ENCODE results near the gene ZBTB17. TPM values are rescaled to one million over a fixed set of nuclear protein-coding genes. Genes with fewer than 3 reads are reported as not detected.

ZBTB17 gene
- total and polyA plus RNA-seq, 2 of the 8 experiments (the other 6 are each of a cell fraction or from before 2014, with no cell fraction given), result 24.7 to 36.2 TPM

DNA sequence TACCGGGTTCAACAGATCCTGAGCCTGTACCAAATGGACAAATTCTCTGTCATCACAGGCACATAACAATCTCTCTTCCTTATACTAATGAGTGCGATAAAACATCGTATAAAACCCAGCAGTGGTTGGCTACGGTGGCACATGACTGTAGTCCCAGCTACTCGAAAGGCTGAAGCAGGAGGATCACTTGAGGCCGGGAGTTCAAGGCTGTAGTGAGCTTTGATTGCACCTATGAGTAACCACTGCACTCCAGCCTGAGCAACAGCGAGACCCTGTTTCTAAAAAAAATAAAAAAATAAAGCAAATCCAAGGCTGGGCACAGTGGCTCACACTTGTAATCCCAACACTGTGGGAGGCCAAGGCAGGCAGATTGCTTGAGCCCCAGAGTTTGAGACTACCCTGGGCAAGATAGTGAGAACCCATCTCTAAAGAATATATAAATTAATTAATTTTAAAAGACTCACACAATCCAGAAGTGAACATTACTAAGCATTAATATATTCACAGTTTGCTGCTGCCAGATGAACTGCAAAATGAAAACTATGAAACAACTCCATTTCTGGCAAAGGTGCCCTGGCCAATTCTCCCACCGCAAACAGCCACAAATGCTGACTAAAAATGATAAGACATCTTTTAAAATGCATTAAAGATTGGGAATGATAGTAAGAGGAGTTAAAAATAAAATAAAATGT lies 13.1 kb downstream of the ZBTB17 start:
- H3K4ac ChIP-seq (replicated peaks; ENCODE audit: insufficient read length, low read depth, low read length), result no peak overlapping the region
- peaks cover 3% of the 10 kb centered on the region for H3K79me1 ChIP-seq (ENCODE audit: low read depth, low read length)
- H3K4me2 ChIP-seq (ENCODE audit: insufficient read depth in 1 of 2, low read depth in 2 of 2, low read length in 2 of 2), result no peak overlapping the region
- H2BK20ac ChIP-seq (ENCODE audit: low read length), result no peak overlapping the region
- peaks cover 0 to 3% of the 10 kb centered on the region in 2 experiments; a peak in 1 of 4 replicates for H3K79me2 ChIP-seq (ENCODE audit: control insufficient read depth in 1 of 2, insufficient read depth in 2 of 2, low read length in 2 of 2)
- H3K23ac ChIP-seq (ENCODE audit: insufficient read length), result no peak overlapping the region
- WGBS, 2 experiments (ENCODE audit: extremely low coverage in 1 of 2, insufficient coverage in 1 of 2, insufficient read length in 1 of 2, insufficient replicate concordance in 2 of 2, low coverage in 1 of 2, low lambda C conversion rate in 2 of 2, missing lambda C conversion rate in 1 of 2), result 87% methylated on average over 8 of the region's 8 CpGs; no CpG with 5 or more reads in 1 of the 2 experiments
- no peaks in the 10 kb centered on the region for H3K36me3 ChIP-seq (ENCODE audit: control insufficient read depth in 2 of 4, insufficient read depth in 4 of 4, low read length in 3 of 4)
- ChIA-PET POLR2A (ENCODE audit: partially characterized antibody) (interaction anchor here (1.1 to 2.0 kb wide), 2 partner anchors 10 to 13 kb away, joined by 4 to 10 read pairs; partner anchors contain the start of gene ZBTB17), CTCF (ENCODE audit: partially characterized antibody) (interaction anchor here (1.0 to 5.9 kb wide), 6 partner anchors 9 to 47 kb away, joined by 3 to 34 read pairs (median 3); no protein-coding TSS in a partner anchor)
- no peak overlapping the region for H3K18ac ChIP-seq (ENCODE audit: extremely low read depth, low read length)
- no peak overlapping the region for H2AFZ ChIP-seq (ENCODE audit: low read length)
- H3K9ac ChIP-seq (replicated peaks in 1 of 4; ENCODE audit: extremely low read depth in 1 of 4, low read depth in 3 of 4, low read length in 3 of 4), result no peak overlapping the region
- H2AK5ac ChIP-seq (ENCODE audit: low read depth, low read length), result no peak overlapping the region
- TF ChIP-seq BACH1 (IDR thresholded peaks at IDR 0.05; ENCODE audit: low read length) (no peak), BCL11A (IDR thresholded peaks at IDR 0.05; ENCODE audit: low read depth in 2 of 2, low read length in 2 of 2) (no peak), SIN3A (conservative IDR thresholded peaks at IDR 0.05 in 1 of 2, IDR thresholded peaks at IDR 0.05 in 1 of 2; ENCODE audit: low read depth in 1 of 2, low read length in 2 of 2) (no peak), MAFK (IDR thresholded peaks at IDR 0.05; ENCODE audit: low read depth, low read length) (no peak)
- TF ChIP-seq, protein P1, sequence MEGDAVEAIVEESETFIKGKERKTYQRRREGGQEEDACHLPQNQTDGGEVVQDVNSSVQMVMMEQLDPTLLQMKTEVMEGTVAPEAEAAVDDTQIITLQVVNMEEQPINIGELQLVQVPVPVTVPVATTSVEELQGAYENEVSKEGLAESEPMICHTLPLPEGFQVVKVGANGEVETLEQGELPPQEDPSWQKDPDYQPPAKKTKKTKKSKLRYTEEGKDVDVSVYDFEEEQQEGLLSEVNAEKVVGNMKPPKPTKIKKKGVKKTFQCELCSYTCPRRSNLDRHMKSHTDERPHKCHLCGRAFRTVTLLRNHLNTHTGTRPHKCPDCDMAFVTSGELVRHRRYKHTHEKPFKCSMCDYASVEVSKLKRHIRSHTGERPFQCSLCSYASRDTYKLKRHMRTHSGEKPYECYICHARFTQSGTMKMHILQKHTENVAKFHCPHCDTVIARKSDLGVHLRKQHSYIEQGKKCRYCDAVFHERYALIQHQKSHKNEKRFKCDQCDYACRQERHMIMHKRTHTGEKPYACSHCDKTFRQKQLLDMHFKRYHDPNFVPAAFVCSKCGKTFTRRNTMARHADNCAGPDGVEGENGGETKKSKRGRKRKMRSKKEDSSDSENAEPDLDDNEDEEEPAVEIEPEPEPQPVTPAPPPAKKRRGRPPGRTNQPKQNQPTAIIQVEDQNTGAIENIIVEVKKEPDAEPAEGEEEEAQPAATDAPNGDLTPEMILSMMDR (IDR thresholded peaks at IDR 0.05; ENCODE audit: control extremely low read depth in 1 of 3, insufficient read depth in 1 of 3, low read depth in 1 of 3, low read length in 3 of 3), result no peak
- no peaks in the 10 kb centered on the region; the same call in 1 of the 2 replicates for H3K23me2 ChIP-seq (ENCODE audit: low read depth, low read length)
- peaks cover 0 to 3% (median under 1%) of the 10 kb centered on the region in 4 experiments; a peak in 2 of 7 replicates for H3K27me3 ChIP-seq (replicated peaks in 1 of 4; ENCODE audit: control insufficient read depth in 3 of 4, extremely low read depth in 1 of 4, insufficient read depth in 3 of 4, low read length in 3 of 4)
- no peak overlapping the region for H3K27ac ChIP-seq (ENCODE audit: low read depth, low read length)
- H3K56ac ChIP-seq (replicated peaks; ENCODE audit: insufficient read length, low read depth, low read length), result no peak overlapping the region
- no peak overlapping the region for H2BK120ac ChIP-seq (replicated peaks; ENCODE audit: low read depth, low read length)
- peaks cover 0 to 9% (median 6%) of the 10 kb centered on the region in 4 experiments; a peak in 5 of 7 replicates for H3K4me1 ChIP-seq (replicated peaks in 1 of 4; ENCODE audit: control insufficient read depth in 3 of 4, insufficient read depth in 4 of 4, low read length in 3 of 4)
- H2BK15ac ChIP-seq (ENCODE audit: low read length), result no peak overlapping the region
- no peak overlapping the region for H3K14ac ChIP-seq (ENCODE audit: insufficient read length)
- H4K91ac ChIP-seq (replicated peaks; ENCODE audit: insufficient read length, low read length), result no peak overlapping the region
- H4K8ac ChIP-seq (ENCODE audit: extremely low read depth, insufficient read depth, low read length), result no peak overlapping the region
- no peak overlapping the region for H2BK12ac ChIP-seq (ENCODE audit: low read depth, low read length)
- FAIRE-seq, result no peak
- H2BK5ac ChIP-seq (ENCODE audit: low read depth, low read length), result no peak overlapping the region
- H3K4me3 ChIP-seq (ENCODE audit: extremely low read depth in 1 of 4, insufficient read depth in 2 of 4, low read depth in 3 of 4, low read length in 4 of 4), result no peak overlapping the region
- H4K20me1 ChIP-seq (replicated peaks in 1 of 2; ENCODE audit: control insufficient read depth in 1 of 2, insufficient read depth in 2 of 2, low read length in 2 of 2), result peaks cover 7 to 15% of the 10 kb centered on the region in 2 experiments
- no peak overlapping the region for H4K5ac ChIP-seq (ENCODE audit: insufficient read length, low read depth, low read length)
- no peaks in the 10 kb centered on the region for H3K9me3 ChIP-seq (ENCODE audit: insufficient read depth in 2 of 2, low read depth in 1 of 2, low read length in 1 of 2)
- no peak for DNase-seq (ENCODE audit: low read depth in 1 of 2, low spot score in 2 of 2)

Data from H1 (cell line).